ENCODE results near the gene NOL4L.

GRCh38 chr20:32465092-32465900 is 119.8 kb downstream of the NOL4L start:
- TF ChIP-seq EZH2 (IDR thresholded peaks at IDR 0.05; ENCODE audit: borderline replicate concordance, low read length): no peak
- TF ChIP-seq CTCF (IDR thresholded peaks at IDR 0.05; ENCODE audit: low read length): no peak
